Ovary (tissue), 9 donors: Measurements from ENCODE around the gene TCERG1L. TPM values are rescaled to one million over a fixed set of nuclear protein-coding genes. Genes with fewer than 3 reads are reported as not detected.

Source experiments
- DNase-seq, 5 donors: peaks; one replicate each; pipeline ENCODE4 v3.0.0-alpha.2; 2019 to 2020
- H3K27ac ChIP-seq, 2 donors: fragments of 200-600 bp; one replicate each; pipeline versions ENCODE4 v1.5.1 to v1.8.0; 2019 to 2022
- H3K27me3 ChIP-seq: fragments of 200-600 bp; one replicate; pipeline ENCODE4 v1.8.0; 2022
- H3K36me3 ChIP-seq: fragments of 200-600 bp; sonication (generic); one replicate; pipeline ENCODE4 v1.5.1; 2019
- H3K4me1 ChIP-seq: one replicate; pipeline ENCODE4 v1.8.1; 2013; ENCODE audit warnings: mild to moderate bottlenecking, moderate library complexity; ENCODE audit not compliant: insufficient read depth
- H3K4me3 ChIP-seq: fragments of 200-600 bp; sonication (generic); one replicate; pipeline ENCODE4 v1.5.1; 2017
- H3K9me3 ChIP-seq, 2 donors: fragments of 200-600 bp in 1 of 2; sonication (generic) in 1 of 2; one replicate each; pipeline versions ENCODE4 v1.5.1 to v1.8.1; 2013 to 2019; ENCODE audit warnings: mild to moderate bottlenecking in 1 of 2, moderate library complexity in 1 of 2
- EP300 ChIP-seq: sonication (generic); formaldehyde crosslinking; IDR thresholded peaks from one replicate; pipeline ENCODE4 v1.6.1; 2017; ENCODE audit warnings: antibody characterized with exemption
- POLR2A ChIP-seq: fragments of 450-650 bp; IDR thresholded peaks from one replicate; pipeline ENCODE4 v1.6.1; 2017; ENCODE audit warnings: antibody characterized with exemption, mild to moderate bottlenecking, moderate library complexity
- WGBS, 3 donors: extraction: QIAGEN DNeasy Blood & Tissue Kit in 1 of 3; methylation state at CpG; one replicate each; pipeline versions ENCODE4 v1.1.5 to v1.1.7; 2013 to 2017; 5-methylcytosine and 5-hydroxymethylcytosine counted together
- intact Hi-C, 4 donors: fragments of 100-400 bp; cut with DNase I; formaldehyde crosslinking; loops; one replicate each; pipeline versions ENCODE4 v1.11.0 to v1.15.1; 2022 to 2023
- polyA plus RNA-seq, 2 donors: library from polyadenylated mRNA; stranded (reverse); fragments of 200-250 nt in 1 of 2; fragments of 350-450 nt in 1 of 2; fragmentation: Illumina TruSeq in 1 of 2; extraction: RNeasy Lipid Tissue Mini Kit (QIAGEN cat#74804) in 1 of 2; gene quantifications; one replicate each; pipeline ENCODE4 v1.2.3, GENCODE V29; 2013 to 2014
- total RNA-seq, 7 donors: library from RNA; depleted of rRNA in 2 of 7; stranded (reverse); fragments of >200 nt in 2 of 7; fragmentation: NEBNext Ultra II Directional in 3 of 7; extraction: Animal tissue kit (Norgen Biotek cat#: 25700) in 3 of 7; gene quantifications; one replicate each; pipeline versions ENCODE4 v1.1.0 to v1.2.4, GENCODE V29; 2016 to 2023
- TF ChIP-seq, protein P1 (sequence below), 3 donors: fragments of 450-650 bp in 2 of 3; fragments of 200-600 bp in 1 of 3; IDR thresholded peaks; one replicate each; pipeline versions ENCODE4 v1.5.1 to v1.8.0; 2016 to 2022; ENCODE audit warnings: antibody characterized with exemption in 3 of 3, mild to moderate bottlenecking in 1 of 3
- donor health status: DM: no; HTN: no; CAD: no; lungs with moderate emphysema.
- donor health status: DM: no; HTN: no; CAD: no.
- donor health status: Bipolar disorder and iron deficiency.
- donor health status: DM: yes; HTN: yes; CAD: no.
- donor health status: DM: no; HTN: no; CAD: no.
- donor health status: DM: yes; HTN: yes; CAD: no.

Gene TCERG1L
- total and polyA plus RNA-seq, 9 donors: 1.1 to 8.0 (median 1.8) TPM

DNA sequence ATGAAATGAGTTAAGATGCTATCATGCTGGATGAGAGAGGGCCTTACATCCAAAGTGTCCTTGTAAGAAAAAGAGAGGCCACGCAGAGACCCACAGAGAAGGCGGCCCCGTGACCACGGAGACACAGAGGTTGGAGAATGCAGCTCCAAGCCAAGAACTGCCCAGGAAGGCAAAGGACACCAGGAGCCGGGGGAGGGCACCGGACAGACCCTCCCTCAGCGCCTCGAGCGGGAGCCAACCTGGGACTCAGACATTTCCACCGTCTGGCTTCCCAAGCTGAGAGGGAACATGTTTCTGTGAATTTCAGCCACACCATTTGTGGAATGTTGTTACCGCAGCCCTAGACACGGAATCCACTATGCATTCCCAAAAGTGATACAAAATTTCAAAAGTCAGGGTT, 22.9 kb downstream of the TCERG1L start:
- Histone ChIP-seq H3K27me3 (no peaks in the 10 kb centered on the region), H3K9me3 (no peaks in the 10 kb centered on the region), H3K36me3 (no peaks in the 10 kb centered on the region), H3K4me3 (no peak overlapping the region), H3K27ac (no peak overlapping the region), H3K4me1 (no peaks in the 10 kb centered on the region)
- DNase-seq: no peak
- intact Hi-C loops: no loop called here
- 87% methylated on average over 12 of the region's 12 CpGs for WGBS, 3 donors
- TF ChIP-seq, protein P1, sequence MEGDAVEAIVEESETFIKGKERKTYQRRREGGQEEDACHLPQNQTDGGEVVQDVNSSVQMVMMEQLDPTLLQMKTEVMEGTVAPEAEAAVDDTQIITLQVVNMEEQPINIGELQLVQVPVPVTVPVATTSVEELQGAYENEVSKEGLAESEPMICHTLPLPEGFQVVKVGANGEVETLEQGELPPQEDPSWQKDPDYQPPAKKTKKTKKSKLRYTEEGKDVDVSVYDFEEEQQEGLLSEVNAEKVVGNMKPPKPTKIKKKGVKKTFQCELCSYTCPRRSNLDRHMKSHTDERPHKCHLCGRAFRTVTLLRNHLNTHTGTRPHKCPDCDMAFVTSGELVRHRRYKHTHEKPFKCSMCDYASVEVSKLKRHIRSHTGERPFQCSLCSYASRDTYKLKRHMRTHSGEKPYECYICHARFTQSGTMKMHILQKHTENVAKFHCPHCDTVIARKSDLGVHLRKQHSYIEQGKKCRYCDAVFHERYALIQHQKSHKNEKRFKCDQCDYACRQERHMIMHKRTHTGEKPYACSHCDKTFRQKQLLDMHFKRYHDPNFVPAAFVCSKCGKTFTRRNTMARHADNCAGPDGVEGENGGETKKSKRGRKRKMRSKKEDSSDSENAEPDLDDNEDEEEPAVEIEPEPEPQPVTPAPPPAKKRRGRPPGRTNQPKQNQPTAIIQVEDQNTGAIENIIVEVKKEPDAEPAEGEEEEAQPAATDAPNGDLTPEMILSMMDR (IDR thresholded peaks at IDR 0.05): no peak
- TF ChIP-seq EP300: no peak
- no peak for TF ChIP-seq POLR2A

DNA sequence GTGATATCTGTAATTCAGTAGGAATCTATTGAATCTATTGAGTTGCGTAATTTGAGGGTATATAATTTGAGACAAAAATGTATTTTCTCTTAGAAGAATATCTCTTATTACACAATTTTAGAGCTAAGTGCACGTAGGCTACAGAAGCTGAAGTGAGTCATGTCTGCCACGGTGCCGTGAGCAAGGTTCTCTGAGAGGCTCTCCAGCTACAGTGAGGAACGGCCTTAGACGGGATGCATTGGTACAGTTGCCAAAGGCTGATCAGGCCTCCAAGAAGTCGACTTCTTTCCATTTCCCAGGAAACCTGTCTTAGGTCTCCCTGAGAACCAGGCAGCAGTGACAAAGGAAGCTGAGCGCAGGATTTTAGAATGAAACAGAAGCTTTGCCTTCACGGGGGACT, 28.6 kb downstream of the TCERG1L start:
- no peak overlapping the region for H3K4me3 ChIP-seq
- no peaks in the 10 kb centered on the region for H3K36me3 ChIP-seq
- intact Hi-C loops: no loop called here
- 85 to 92% (median 85%) methylated on average over 9 of the region's 9 CpGs for WGBS, 3 donors
- no peaks in the 10 kb centered on the region for H3K9me3 ChIP-seq
- H3K27ac ChIP-seq: no peak overlapping the region
- H3K4me1 ChIP-seq: no peaks in the 10 kb centered on the region
- DNase-seq: no peak
- H3K27me3 ChIP-seq: no peaks in the 10 kb centered on the region
- TF ChIP-seq POLR2A: no peak
- no peak for TF ChIP-seq EP300
- TF ChIP-seq, protein P1 (IDR thresholded peaks at IDR 0.05): no peak

DNA sequence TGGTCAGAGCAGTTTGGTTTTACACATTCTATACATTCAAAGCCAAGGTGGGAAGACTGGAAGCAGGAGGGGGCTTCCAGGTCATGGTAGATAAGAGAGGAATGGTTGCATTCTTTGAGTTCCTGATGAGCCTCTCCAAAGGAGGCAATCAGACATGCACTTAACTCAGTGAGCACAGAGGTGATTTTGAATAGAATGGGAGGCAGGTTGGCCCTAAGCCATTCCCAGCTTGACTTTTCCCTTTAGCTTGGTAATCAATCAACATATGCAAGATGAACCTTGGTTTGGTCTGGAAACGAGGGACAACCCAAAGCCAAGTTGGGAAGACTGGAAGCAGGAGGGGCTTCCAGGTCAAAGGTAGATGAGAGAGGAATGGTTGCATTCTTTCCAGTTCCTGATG, 31.4 kb downstream of the TCERG1L start:
- DNase-seq: no peak
- no peaks in the 10 kb centered on the region for H3K9me3 ChIP-seq
- H3K27ac ChIP-seq: no peak overlapping the region
- TF ChIP-seq POLR2A: no peak
- TF ChIP-seq, protein P1 (IDR thresholded peaks at IDR 0.05): no peak
- no peak for TF ChIP-seq EP300
- H3K36me3 ChIP-seq: no peaks in the 10 kb centered on the region
- no peak overlapping the region for H3K4me3 ChIP-seq
- peaks cover 3% of the 10 kb centered on the region for H3K4me1 ChIP-seq
- WGBS, 3 donors: 43 to 65% (median 62%) methylated on average over 1 of the region's 1 CpG
- H3K27me3 ChIP-seq: no peaks in the 10 kb centered on the region
- intact Hi-C loops: no loop called here

DNA sequence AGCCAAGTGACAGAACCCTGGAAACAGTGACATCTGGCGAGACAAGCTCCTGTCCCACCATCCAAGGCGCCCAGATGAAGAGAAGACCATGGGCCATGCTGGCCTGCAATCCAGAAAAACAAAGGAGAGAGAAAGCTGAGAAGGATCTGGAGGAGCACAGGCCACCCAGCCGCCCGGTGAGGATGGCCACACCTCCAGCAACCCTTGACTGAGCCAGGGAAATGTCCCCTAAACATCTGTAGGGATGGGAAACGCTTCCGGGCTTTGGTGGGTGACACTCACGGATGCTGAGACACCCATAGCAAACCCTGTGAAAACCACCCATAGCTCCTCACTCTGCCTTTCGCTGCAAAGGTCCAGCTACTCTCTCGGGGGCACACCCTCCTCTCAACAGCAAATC, 32.0 kb downstream of the TCERG1L start:
- WGBS, 3 donors: 94 to 99% (median 98%) methylated on average over 9 of the region's 9 CpGs
- no peak overlapping the region for H3K27ac ChIP-seq
- no peaks in the 10 kb centered on the region for H3K27me3 ChIP-seq
- intact Hi-C loops: no loop called here
- TF ChIP-seq, protein P1 (IDR thresholded peaks at IDR 0.05): no peak
- no peak for TF ChIP-seq EP300
- TF ChIP-seq POLR2A: no peak
- peaks cover 3% of the 10 kb centered on the region for H3K4me1 ChIP-seq
- DNase-seq: no peak
- H3K4me3 ChIP-seq: no peak overlapping the region
- H3K36me3 ChIP-seq: no peaks in the 10 kb centered on the region
- no peaks in the 10 kb centered on the region for H3K9me3 ChIP-seq

DNA sequence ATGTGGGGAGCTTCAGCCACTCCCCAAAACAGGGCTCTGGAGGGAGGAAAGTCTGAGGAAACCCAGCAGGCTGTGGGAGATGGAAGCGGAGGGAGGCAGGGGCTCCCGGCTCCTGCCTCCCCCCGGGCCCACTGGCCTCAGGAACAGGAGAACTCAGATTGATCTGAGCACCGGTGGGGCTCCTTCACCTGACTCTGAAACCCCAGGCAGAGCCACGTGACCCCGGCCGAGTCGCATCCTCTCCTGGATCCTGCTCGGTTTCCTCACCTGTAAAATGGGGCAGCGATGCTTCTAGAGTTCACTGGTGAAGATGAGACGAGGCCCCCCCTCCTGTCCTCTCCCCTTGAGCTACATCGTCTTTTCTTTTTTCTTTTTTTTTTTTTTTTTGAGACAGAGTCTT, 33.6 kb downstream of the TCERG1L start:
- intact Hi-C loops: no loop called here
- WGBS, 3 donors: 87 to 93% (median 92%) methylated on average over 12 of the region's 12 CpGs

More for the DNA sequence above, 33.6 kb downstream of the TCERG1L start:
- Histone ChIP-seq H3K36me3 (no peaks in the 10 kb centered on the region), H3K9me3 (no peaks in the 10 kb centered on the region), H3K4me1 (peaks cover 3% of the 10 kb centered on the region), H3K27me3 (no peaks in the 10 kb centered on the region), H3K4me3 (no peak overlapping the region), H3K27ac (no peak overlapping the region)
- no peak for TF ChIP-seq POLR2A
- TF ChIP-seq, protein P1 (IDR thresholded peaks at IDR 0.05): no peak
- no peak for DNase-seq
